Stimulated activated CD4-positive, alpha-beta T cell treated with anti-CD3 and anti-CD28 coated beads, Interleukin-12 subunit alpha, Interleukin-12 subunit beta, amount 100 ng/mL, for 24 hours (primary cell): Measurements from ENCODE around the gene KLF9.

Experiments
- DNase-seq, 2 experiments: peaks; one replicate each; pipeline ENCODE4 v3.0.0-alpha.2; 2020; ENCODE audit warnings: low read depth in 2 of 2

KLF9 gene

DNA sequence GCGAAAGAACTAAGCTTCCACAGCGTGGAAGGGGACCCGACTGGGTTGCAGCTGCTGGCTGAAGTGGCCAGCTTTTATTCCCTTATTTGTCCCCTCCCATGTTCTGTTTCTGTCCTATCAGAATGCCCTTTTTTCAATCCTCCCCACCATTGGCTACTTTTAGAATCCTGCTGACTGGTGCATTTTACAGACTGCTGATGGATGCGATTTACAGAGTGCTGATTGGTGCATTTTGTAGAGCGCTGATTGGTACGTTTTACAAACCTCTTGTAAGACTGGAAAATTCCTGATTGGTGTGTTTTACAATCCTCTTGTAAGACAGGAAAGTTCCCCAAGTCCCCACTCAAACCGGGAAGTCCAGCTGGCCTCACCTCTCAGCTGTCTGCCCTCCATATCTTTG lies 50.7 kb downstream of the KLF9 start:
- DNase-seq: no peak

GRCh38 chr9:70362952-70363351 lies 51.5 kb downstream of the KLF9 start:
- DNase-seq: no peak

DNA sequence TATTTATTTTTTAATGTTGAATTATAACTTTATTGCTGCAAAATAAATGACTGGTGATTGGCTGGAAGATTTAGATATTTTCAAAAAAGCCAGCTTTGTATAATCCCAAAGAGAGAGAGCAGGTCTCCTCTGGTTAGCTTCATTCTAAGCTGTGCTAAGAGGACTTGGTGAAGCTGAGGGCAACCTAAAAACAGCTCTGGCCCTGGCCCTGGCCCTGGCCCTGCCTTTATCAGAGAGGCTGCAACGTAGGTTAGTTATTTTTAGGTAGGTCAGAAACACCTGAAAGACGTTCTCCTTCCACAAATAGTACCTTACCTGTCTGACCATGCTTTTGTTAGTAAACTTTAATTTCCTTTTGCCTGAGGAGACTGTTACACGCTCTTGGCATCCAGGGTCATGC lies 58.7 kb downstream of the KLF9 start:
- DNase-seq: no peak

DNA sequence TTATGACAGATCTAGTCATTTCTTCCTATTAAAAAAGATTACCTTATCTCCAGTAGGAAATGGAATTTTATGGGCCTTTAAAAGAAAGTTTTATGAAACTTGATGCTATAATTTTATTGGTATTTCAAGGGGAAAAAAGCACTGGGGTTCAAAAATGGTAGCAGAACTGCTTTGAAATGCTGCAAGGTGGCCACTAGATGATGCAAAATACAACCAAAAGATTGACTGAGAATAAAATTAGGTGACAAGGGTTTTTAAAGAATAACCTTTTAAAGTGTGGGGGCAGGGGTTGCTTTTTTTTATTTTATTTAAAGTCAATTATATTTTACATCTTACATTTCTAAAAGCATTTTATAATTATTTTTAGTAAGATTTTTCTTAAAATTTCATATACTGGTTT lies 61.7 kb downstream of the KLF9 start:
- DNase-seq: no peak

GRCh38 chr9:70352356-70352755 lies 62.1 kb downstream of the KLF9 start:
- no peak for DNase-seq

DNA sequence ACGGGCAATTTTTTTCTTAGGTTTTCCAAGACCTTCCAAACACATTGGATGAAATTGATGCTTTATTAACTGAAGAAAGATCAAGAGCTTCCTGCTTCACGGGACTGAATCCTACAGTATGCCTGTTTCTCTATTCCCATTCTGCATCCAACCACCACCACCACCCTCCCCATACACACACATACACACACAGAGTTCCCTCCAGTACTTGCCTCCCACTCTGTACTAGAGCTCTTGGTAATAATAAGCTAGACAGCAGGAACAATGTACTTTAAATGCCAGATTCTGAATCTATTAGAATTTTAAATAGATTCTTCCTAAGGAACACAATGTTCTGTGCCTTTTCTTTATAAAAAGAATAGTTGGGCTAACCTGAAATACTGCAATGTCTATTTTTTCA lies 67.4 kb downstream of the KLF9 start:
- DNase-seq: no peak

DNA sequence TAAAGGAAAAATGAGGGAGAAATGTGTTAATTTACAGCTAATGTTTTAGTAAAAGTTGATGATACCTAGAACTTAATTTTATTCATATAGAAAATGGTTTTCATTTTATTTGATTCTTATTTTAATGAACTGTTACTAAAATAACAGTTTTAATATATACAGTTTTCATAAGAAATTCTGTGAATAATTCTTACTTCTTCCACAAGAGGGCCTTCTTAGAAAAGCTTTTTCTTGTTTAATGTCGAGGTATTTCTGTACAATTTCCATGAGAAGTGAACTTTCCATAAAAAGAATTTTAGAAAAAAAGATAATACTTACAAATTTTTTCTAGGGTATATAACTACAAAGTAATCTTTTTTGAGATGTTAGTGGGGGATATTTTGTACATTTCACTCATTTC lies 73.9 kb downstream of the KLF9 start:
- no peak for DNase-seq
